OCI-LY1 (cell line): ENCODE results near the gene NKAPD1.

Source experiments
- H2AFZ ChIP-seq: fragments of 200-600 bp; sonication (generic), shearing (Covaris generic); 2 replicates; pipeline ENCODE4 v1.6.0; 2014; ENCODE audit warnings: antibody characterized with exemption, mild to moderate bottlenecking, low read length
- H3F3A ChIP-seq: fragments of 200-600 bp; sonication (generic), shearing (Covaris generic); 2 replicates; pipeline ENCODE4 v1.6.0; 2014; ENCODE audit warnings: mild to moderate bottlenecking, antibody characterized with exemption, low read length, moderate library complexity; ENCODE audit not compliant: insufficient read depth
- H3K27ac ChIP-seq: fragments of 200-600 bp; sonication (generic); 2 replicates; pipeline ENCODE4 v1.5.1; 2014; ENCODE audit warnings: low read length, mixed run types, mild to moderate bottlenecking, low read depth; ENCODE audit not compliant: poor library complexity, severe bottlenecking
- H3K27me3 ChIP-seq: fragments of 200-600 bp; sonication (generic); 2 replicates; pipeline ENCODE4 v1.6.0; 2014; ENCODE audit warnings: antibody characterized with exemption, mild to moderate bottlenecking, low read length, moderate library complexity; ENCODE audit not compliant: insufficient read depth
- H3K36me3 ChIP-seq: fragments of 200-600 bp; sonication (generic); 2 replicates; pipeline ENCODE4 v1.6.1; 2014; ENCODE audit warnings: mild to moderate bottlenecking, antibody characterized with exemption, low read length, moderate library complexity, mixed read lengths; ENCODE audit not compliant: insufficient read depth
- H3K4me1 ChIP-seq: fragments of 200-600 bp; sonication (generic); 2 replicates; pipeline ENCODE4 v1.5.1; 2014; ENCODE audit warnings: mild to moderate bottlenecking, low read length, moderate library complexity; ENCODE audit not compliant: insufficient read depth, severe bottlenecking
- H3K4me2 ChIP-seq: fragments of 200-600 bp; sonication (generic), shearing (Covaris generic); 2 replicates; pipeline ENCODE4 v1.6.1; 2014; ENCODE audit warnings: low read length
- H3K4me3 ChIP-seq: fragments of 200-600 bp; sonication (generic); 2 replicates; pipeline ENCODE4 v1.5.1; 2014; ENCODE audit warnings: low read length, low read depth, mild to moderate bottlenecking, mixed read lengths; ENCODE audit not compliant: poor library complexity, severe bottlenecking
- H3K79me2 ChIP-seq: fragments of 200-600 bp; shearing (Covaris generic); 2 replicates; pipeline ENCODE4 v1.6.1; 2016; ENCODE audit warnings: mixed run types, low read length, mixed read lengths; ENCODE audit not compliant: insufficient read depth
- H3K9ac ChIP-seq: fragments of 200-600 bp; sonication (generic), shearing (Covaris generic); 2 replicates; pipeline ENCODE4 v1.6.1; 2014; ENCODE audit warnings: mild to moderate bottlenecking, low read length, mixed read lengths
- H3K9me2 ChIP-seq: fragments of 200-600 bp; sonication (generic), shearing (Covaris generic); 2 replicates; pipeline ENCODE4 v1.6.1; 2014; ENCODE audit warnings: low read depth, mild to moderate bottlenecking, low read length, mixed read lengths
- H3K9me3 ChIP-seq: fragments of 200-600 bp; shearing (Covaris generic); 2 replicates; pipeline ENCODE4 v1.6.1; 2014; ENCODE audit warnings: low read length, mixed read lengths
- H4K20me1 ChIP-seq: fragments of 200-600 bp; sonication (generic), shearing (Covaris generic); 2 replicates; pipeline ENCODE4 v1.6.0; 2016; ENCODE audit warnings: mild to moderate bottlenecking, low read length; ENCODE audit not compliant: insufficient read depth
- EZH2 ChIP-seq: fragments of 200-600 bp; sonication (generic), shearing (Covaris generic); IDR thresholded peaks from 2 replicates; pipeline ENCODE4 v1.8.0; 2017; ENCODE audit warnings: borderline replicate concordance, mixed run types, mild to moderate bottlenecking, antibody characterized with exemption, low read length, moderate library complexity, mixed read lengths
- TF ChIP-seq, protein P1 (sequence below): fragments of 200-600 bp; sonication (generic), shearing (Covaris generic); IDR thresholded peaks from 2 replicates; pipeline ENCODE4 v1.5.1; 2017; ENCODE audit warnings: mild to moderate bottlenecking, antibody characterized with exemption, low read length, moderate library complexity, mixed read lengths

The NKAPD1 gene

GRCh38 chr11:112118176-112118575 lies 44.1 kb downstream of the NKAPD1 start:
- H4K20me1 ChIP-seq: no peaks in the 10 kb centered on the region
- H3K9ac ChIP-seq: no peak overlapping the region
- no peaks in the 10 kb centered on the region for H3K9me3 ChIP-seq
- H3K27me3 ChIP-seq: no peaks in the 10 kb centered on the region
- H3K4me2 ChIP-seq: no peak overlapping the region
- no peak overlapping the region for H3K4me3 ChIP-seq
- TF ChIP-seq EZH2: no peak
- TF ChIP-seq, protein P1, sequence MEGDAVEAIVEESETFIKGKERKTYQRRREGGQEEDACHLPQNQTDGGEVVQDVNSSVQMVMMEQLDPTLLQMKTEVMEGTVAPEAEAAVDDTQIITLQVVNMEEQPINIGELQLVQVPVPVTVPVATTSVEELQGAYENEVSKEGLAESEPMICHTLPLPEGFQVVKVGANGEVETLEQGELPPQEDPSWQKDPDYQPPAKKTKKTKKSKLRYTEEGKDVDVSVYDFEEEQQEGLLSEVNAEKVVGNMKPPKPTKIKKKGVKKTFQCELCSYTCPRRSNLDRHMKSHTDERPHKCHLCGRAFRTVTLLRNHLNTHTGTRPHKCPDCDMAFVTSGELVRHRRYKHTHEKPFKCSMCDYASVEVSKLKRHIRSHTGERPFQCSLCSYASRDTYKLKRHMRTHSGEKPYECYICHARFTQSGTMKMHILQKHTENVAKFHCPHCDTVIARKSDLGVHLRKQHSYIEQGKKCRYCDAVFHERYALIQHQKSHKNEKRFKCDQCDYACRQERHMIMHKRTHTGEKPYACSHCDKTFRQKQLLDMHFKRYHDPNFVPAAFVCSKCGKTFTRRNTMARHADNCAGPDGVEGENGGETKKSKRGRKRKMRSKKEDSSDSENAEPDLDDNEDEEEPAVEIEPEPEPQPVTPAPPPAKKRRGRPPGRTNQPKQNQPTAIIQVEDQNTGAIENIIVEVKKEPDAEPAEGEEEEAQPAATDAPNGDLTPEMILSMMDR: no peak
- H3K36me3 ChIP-seq: no peaks in the 10 kb centered on the region
- H3K79me2 ChIP-seq: no peaks in the 10 kb centered on the region
- H3F3A ChIP-seq: no peaks in the 10 kb centered on the region
- no peak overlapping the region for H3K27ac ChIP-seq
- no peak overlapping the region for H2AFZ ChIP-seq
- no peaks in the 10 kb centered on the region for H3K9me2 ChIP-seq
- no peaks in the 10 kb centered on the region for H3K4me1 ChIP-seq

GRCh38 chr11:112121981-112122615 lies 48.0 kb downstream of the NKAPD1 start:
- H4K20me1 ChIP-seq: no peaks in the 10 kb centered on the region
- H3K9ac ChIP-seq: no peak overlapping the region
- H3K4me1 ChIP-seq: no peaks in the 10 kb centered on the region

DNA sequence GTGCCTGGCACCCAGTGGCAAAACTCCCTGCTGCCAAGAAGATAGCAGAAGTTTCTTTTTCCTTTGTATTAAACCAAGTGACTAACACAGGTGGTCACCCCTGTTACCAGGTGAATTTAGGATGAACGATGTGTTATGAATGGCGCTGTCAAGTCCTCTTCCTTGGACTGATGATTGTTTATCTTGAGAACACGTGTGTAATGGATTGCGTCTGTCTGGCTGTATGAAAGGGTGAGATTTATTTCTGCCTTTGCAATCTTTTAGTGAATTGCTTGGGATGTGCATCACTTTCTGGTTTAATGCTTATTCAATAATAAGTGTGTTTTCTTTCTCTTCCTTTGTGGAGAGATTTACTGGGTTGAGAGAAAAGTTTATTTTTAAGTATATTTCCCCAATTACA lies 49.0 kb downstream of the NKAPD1 start:
- H4K20me1 ChIP-seq: no peaks in the 10 kb centered on the region
- no peaks in the 10 kb centered on the region for H3F3A ChIP-seq
- H3K4me2 ChIP-seq: no peak overlapping the region
- no peak overlapping the region for H3K9ac ChIP-seq
- no peak overlapping the region for H3K4me3 ChIP-seq
- H2AFZ ChIP-seq: no peak overlapping the region
- H3K4me1 ChIP-seq: no peaks in the 10 kb centered on the region
- TF ChIP-seq, protein P1: no peak
- no peak for TF ChIP-seq EZH2
- H3K79me2 ChIP-seq: no peaks in the 10 kb centered on the region
- no peaks in the 10 kb centered on the region for H3K9me3 ChIP-seq
- no peaks in the 10 kb centered on the region for H3K36me3 ChIP-seq
- H3K9me2 ChIP-seq: no peaks in the 10 kb centered on the region
- H3K27me3 ChIP-seq: no peaks in the 10 kb centered on the region
- no peak overlapping the region for H3K27ac ChIP-seq

More at GRCh38 chr11:112121981-112122615, 48.0 kb downstream of the NKAPD1 start:
- no peaks in the 10 kb centered on the region for H3K36me3 ChIP-seq
- H3F3A ChIP-seq: no peaks in the 10 kb centered on the region
- no peaks in the 10 kb centered on the region for H3K9me3 ChIP-seq
- H3K27ac ChIP-seq: no peak overlapping the region
- TF ChIP-seq EZH2: no peak
- TF ChIP-seq, protein P1: no peak
- H3K79me2 ChIP-seq: no peaks in the 10 kb centered on the region
- no peak overlapping the region for H3K4me2 ChIP-seq
- H3K9me2 ChIP-seq: no peaks in the 10 kb centered on the region
- no peak overlapping the region for H2AFZ ChIP-seq
- H3K4me3 ChIP-seq: no peak overlapping the region
- no peaks in the 10 kb centered on the region for H3K27me3 ChIP-seq
